Neural progenitor cell (in vitro differentiated cells): ENCODE results near the gene BBS9.

ENCODE experiments used
- CTCF ChIP-seq: fragments of 200-600 bp; sonication (generic); IDR thresholded peaks from 2 replicates; pipeline ENCODE4 v1.5.1; 2017; ENCODE audit warnings: antibody characterized with exemption, mild to moderate bottlenecking
- EZH2 ChIP-seq: fragments of 200-600 bp; sonication (generic); IDR thresholded peaks from 2 replicates; pipeline ENCODE4 v1.6.1; 2017; ENCODE audit warnings: antibody characterized with exemption, mild to moderate bottlenecking, moderate library complexity
- EZH2phosphoT487 ChIP-seq: fragments of 200-600 bp; sonication (generic); IDR thresholded peaks from 2 replicates; pipeline ENCODE4 v1.6.1; 2017; ENCODE audit warnings: antibody characterized with exemption

- TF ChIP-seq EZH2 = no peak
- TF ChIP-seq CTCF = no peak
- no peak for TF ChIP-seq EZH2phosphoT487
Observed at GRCh38 chr7:33466203-33466602, 336.8 kb downstream of the BBS9 start.
